DMS53 treated with DMSO at 0.1 percent for 48 hours (cell line): ENCODE results near the gene HS1BP3.

Experiments
- DNase-seq: peaks from one replicate; lab custom pipeline; 2025; ENCODE audit not compliant: unreplicated experiment; lab: John Stamatoyannopoulos, UW

The HS1BP3 gene

GRCh38 chr2:20650877-20651730, at the start of gene HS1BP3:
HS1BP3 (minus strand) TSS chr2:20651098; CDS start chr2:20651063, 35 bp downstream.
- peak; percentile 63 for DNase-seq

GRCh38 chr2:20698916-20699613, 48.2 kb upstream of the HS1BP3 start:
- DNase-seq, result no peak

- no peak for DNase-seq
Observed at GRCh38 chr2:20697322-20697934, 46.5 kb upstream of the HS1BP3 start.

- no peak for DNase-seq
Observed at GRCh38 chr2:20696366-20696765, 45.5 kb upstream of the HS1BP3 start.

- DNase-seq, result no peak
Observed at GRCh38 chr2:20693317-20693716, 42.4 kb upstream of the HS1BP3 start.

- no peak for DNase-seq
Observed at GRCh38 chr2:20692081-20692480, 41.2 kb upstream of the HS1BP3 start.

- DNase-seq, result no peak
Observed at GRCh38 chr2:20691076-20691734, 40.3 kb upstream of the HS1BP3 start.

GRCh38 chr2:20689428-20690264, 38.7 kb upstream of the HS1BP3 start:
- DNase-seq, result no peak

- DNase-seq, result no peak
Observed at GRCh38 chr2:20687260-20687832, 36.4 kb upstream of the HS1BP3 start.

GRCh38 chr2:20684581-20685063, 33.7 kb upstream of the HS1BP3 start:
- no peak for DNase-seq

- DNase-seq, result no peak
Observed at GRCh38 chr2:20682167-20682920, 31.4 kb upstream of the HS1BP3 start.

GRCh38 chr2:20680744-20681375, 30.0 kb upstream of the HS1BP3 start:
- DNase-seq, result no peak

- no peak for DNase-seq
Observed at GRCh38 chr2:20678780-20679179, 27.9 kb upstream of the HS1BP3 start.

- no peak for DNase-seq
Observed at GRCh38 chr2:20678086-20678395, 27.1 kb upstream of the HS1BP3 start.

- DNase-seq, result no peak
Observed at GRCh38 chr2:20677301-20678085, 26.6 kb upstream of the HS1BP3 start.

GRCh38 chr2:20676353-20677215, 25.7 kb upstream of the HS1BP3 start:
- peak; percentile 18 for DNase-seq

GRCh38 chr2:20675701-20676352, 24.9 kb upstream of the HS1BP3 start:
- peak; percentile 17 for DNase-seq
